H9 (cell line): ENCODE measurements around the gene IFNL2. TPM values are rescaled to one million over a fixed set of nuclear protein-coding genes. Genes with fewer than 3 reads are reported as not detected.

Experiments used
- DNase-seq: peaks from one replicate; pipeline ENCODE4 v3.0.0-alpha.2; 2017
- H2AFZ ChIP-seq: one replicate; pipeline ENCODE4 v1.6.1; 2013; ENCODE audit warnings: mild to moderate bottlenecking, low read length, control low read depth, moderate library complexity
- H2AK5ac ChIP-seq: 2 replicates; pipeline ENCODE4 v1.6.1; 2013; ENCODE audit warnings: low read length, control low read depth, mixed read lengths; ENCODE audit not compliant: insufficient read length
- H2BK120ac ChIP-seq: one replicate; pipeline ENCODE4 v1.6.1; 2013; ENCODE audit warnings: low read depth, mild to moderate bottlenecking, low read length, control low read depth, inconsistent platforms; ENCODE audit not compliant: poor library complexity, severe bottlenecking
- H2BK12ac ChIP-seq: 2 replicates; pipeline ENCODE4 v1.6.1; 2013; ENCODE audit warnings: low read length, control low read depth, mixed read lengths, low read depth; ENCODE audit not compliant: insufficient read length
- H2BK15ac ChIP-seq: 2 replicates; pipeline ENCODE4 v1.6.1; 2013; ENCODE audit warnings: low read depth, low read length, control low read depth
- H2BK20ac ChIP-seq: one replicate; pipeline ENCODE4 v1.6.1; 2013; ENCODE audit warnings: low read depth, mild to moderate bottlenecking, low read length, control low read depth, inconsistent platforms; ENCODE audit not compliant: poor library complexity, severe bottlenecking
- H2BK5ac ChIP-seq: 2 replicates; pipeline ENCODE4 v1.6.1; 2013; ENCODE audit warnings: low read length, control low read depth, mixed read lengths; ENCODE audit not compliant: insufficient read length
- H3K14ac ChIP-seq: 2 replicates; pipeline ENCODE4 v1.6.1; 2013; ENCODE audit warnings: low read length, control low read depth; ENCODE audit not compliant: insufficient read depth
- H3K18ac ChIP-seq: 2 replicates; pipeline ENCODE4 v1.6.1; 2013; ENCODE audit warnings: low read depth, mild to moderate bottlenecking, mixed read lengths, low read length, control low read depth; ENCODE audit not compliant: insufficient read length
- H3K23ac ChIP-seq: 2 replicates; pipeline ENCODE4 v1.6.1; 2013; ENCODE audit warnings: low read length, control low read depth, mixed read lengths, low read depth; ENCODE audit not compliant: insufficient read length
- H3K23me2 ChIP-seq: 2 replicates; pipeline ENCODE4 v1.6.1; 2013; ENCODE audit warnings: low read depth, mild to moderate bottlenecking, mixed read lengths, low read length, control low read depth; ENCODE audit not compliant: insufficient read length, poor library complexity, severe bottlenecking
- H3K27ac ChIP-seq: 2 replicates; pipeline ENCODE4 v1.5.1; 2013; ENCODE audit warnings: low read length, control low read depth, mixed read lengths, low read depth; ENCODE audit not compliant: insufficient read length
- H3K27me3 ChIP-seq: 2 replicates; pipeline ENCODE4 v1.6.1; 2013; ENCODE audit warnings: low read length, control low read depth, inconsistent platforms; ENCODE audit not compliant: insufficient read depth
- H3K4ac ChIP-seq: 2 replicates; pipeline ENCODE4 v1.6.1; 2013; ENCODE audit warnings: low read depth, mild to moderate bottlenecking, control low read depth, inconsistent platforms, low read length, moderate library complexity
- H3K4me1 ChIP-seq: 2 replicates; pipeline ENCODE4 v1.6.1; 2013; ENCODE audit warnings: low read length, control low read depth, inconsistent platforms; ENCODE audit not compliant: insufficient read depth
- H3K4me2 ChIP-seq: 2 replicates; pipeline ENCODE4 v1.6.1; 2013; ENCODE audit warnings: low read length, control low read depth, mixed read lengths; ENCODE audit not compliant: insufficient read length, insufficient read depth
- H3K56ac ChIP-seq: 2 replicates; pipeline ENCODE4 v1.6.1; 2013; ENCODE audit warnings: low read depth, mild to moderate bottlenecking, mixed read lengths, low read length, control low read depth; ENCODE audit not compliant: insufficient read length
- H3K79me1 ChIP-seq: 2 replicates; pipeline ENCODE4 v1.6.1; 2013; ENCODE audit warnings: low read depth, mild to moderate bottlenecking, moderate library complexity, low read length, control low read depth, inconsistent platforms; ENCODE audit not compliant: insufficient read depth, poor library complexity, severe bottlenecking
- H3K79me2 ChIP-seq: 2 replicates; pipeline ENCODE4 v1.6.1; 2013; ENCODE audit warnings: low read length, control low read depth, inconsistent platforms; ENCODE audit not compliant: insufficient read depth
- H3K9ac ChIP-seq: 2 replicates; pipeline ENCODE4 v1.6.1; 2013; ENCODE audit warnings: low read length, control low read depth, mixed read lengths; ENCODE audit not compliant: insufficient read length; ENCODE audit errors: extremely low read depth
- H3K9me3 ChIP-seq: one replicate; pipeline ENCODE4 v1.6.1; 2013; ENCODE audit warnings: low read depth, low read length, inconsistent platforms; ENCODE audit not compliant: control insufficient read depth
- H3T11ph ChIP-seq: one replicate; pipeline ENCODE4 v1.6.1; 2013; ENCODE audit warnings: mild to moderate bottlenecking, low read length, control low read depth, inconsistent platforms
- H4K20me1 ChIP-seq: one replicate; pipeline ENCODE4 v1.6.1; 2013; ENCODE audit not compliant: control insufficient read depth, insufficient read length, insufficient read depth
- H4K5ac ChIP-seq: 2 replicates; pipeline ENCODE4 v1.6.1; 2013; ENCODE audit warnings: low read depth, mild to moderate bottlenecking, mixed read lengths, low read length, control low read depth; ENCODE audit not compliant: insufficient read length
- H4K8ac ChIP-seq: replicated peaks from 2 replicates; pipeline ENCODE4 v1.6.1; 2013; ENCODE audit warnings: low read length, control low read depth, mixed read lengths, low read depth; ENCODE audit not compliant: insufficient read length
- H4K91ac ChIP-seq: 2 replicates; pipeline ENCODE4 v1.6.1; 2013; ENCODE audit warnings: low read depth, mild to moderate bottlenecking, moderate library complexity, mixed read lengths, low read length, control low read depth; ENCODE audit not compliant: insufficient read length
- H3K27ac Mint-ChIP-seq, 3 experiments: 2 replicates in 2 of 3; 3 replicates in 1 of 3; pipeline ENCODE4 v1.8.0; 2020 to 2021; ENCODE audit warnings: mixed read lengths in 3 of 3, mild to moderate bottlenecking in 1 of 3, moderate library complexity in 1 of 3
- H3K27me3 Mint-ChIP-seq: 2 replicates; pipeline ENCODE4 v1.8.0; 2021; ENCODE audit warnings: low read depth, mild to moderate bottlenecking, moderate library complexity, mixed read lengths
- H3K36me3 Mint-ChIP-seq, 3 experiments: 2 replicates in 2 of 3; 3 replicates in 1 of 3; pipeline ENCODE4 v1.8.0; 2020 to 2021; ENCODE audit warnings: low read depth in 3 of 3, mixed read lengths in 3 of 3; ENCODE audit not compliant: insufficient read depth in 1 of 3
- H3K4me1 Mint-ChIP-seq, 2 experiments: 2 replicates each; pipeline ENCODE4 v1.8.0; 2020; ENCODE audit warnings: mixed read lengths in 2 of 2
- H3K4me3 Mint-ChIP-seq, 2 experiments: 2 replicates in 1 of 2; 3 replicates in 1 of 2; pipeline ENCODE4 v1.8.0; 2020 to 2021; ENCODE audit warnings: mild to moderate bottlenecking in 2 of 2, mixed read lengths in 2 of 2, moderate library complexity in 1 of 2
- H3K9me3 Mint-ChIP-seq, 2 experiments: 2 replicates in 1 of 2; 3 replicates in 1 of 2; pipeline ENCODE4 v1.8.0; 2020; ENCODE audit warnings: mild to moderate bottlenecking in 2 of 2, mixed read lengths in 2 of 2, moderate library complexity in 1 of 2
- CTCF ChIP-seq: fragments of 200-600 bp; sonication (generic); conservative IDR thresholded peaks from 3 replicates; pipeline ENCODE4 v1.8.0; 2021; ENCODE audit warnings: antibody characterized with exemption, mild to moderate bottlenecking
- WGBS: extraction: QIAGEN DNeasy Blood & Tissue Kit; methylation state at CpG from one replicate; pipeline ENCODE4 v1.1.7; 2013; ENCODE audit warnings: missing lambda C conversion rate, low lambda C conversion rate, mixed read lengths; ENCODE audit not compliant: insufficient read length; ENCODE audit errors: extremely low coverage; 5-methylcytosine and 5-hydroxymethylcytosine counted together
- total RNA-seq: library from RNA; stranded (reverse); gene quantifications from 2 replicates; pipeline ENCODE4 v1.2.1, GENCODE V29; 2021

The IFNL2 gene
- total RNA-seq, 1 experiment from 2014 or later: not detected

- no peaks in the 10 kb centered on the region for H3K79me2 ChIP-seq
- H3K18ac ChIP-seq: no peak overlapping the region
- H2AFZ ChIP-seq: no peak overlapping the region
- H2BK120ac ChIP-seq: no peak overlapping the region
- no peaks in the 10 kb centered on the region for H3K9me3 ChIP-seq
- no peak overlapping the region for H4K8ac ChIP-seq
- no peaks in the 10 kb centered on the region for H3K23me2 ChIP-seq
- H2BK20ac ChIP-seq: no peak overlapping the region
- no peak overlapping the region for H2BK12ac ChIP-seq
- H3K4me3 Mint-ChIP-seq: no peak overlapping the region
- H3K4me1 ChIP-seq: no peaks in the 10 kb centered on the region
- H4K91ac ChIP-seq: no peak overlapping the region
- no peak overlapping the region for H3K4me2 ChIP-seq
- peaks cover 79% of the 10 kb centered on the region for H3K27me3 Mint-ChIP-seq
- no peak overlapping the region for H2AK5ac ChIP-seq
- no CpG with 5 or more reads among the region's 4 CpGs for WGBS
- no peak overlapping the region for H3K23ac ChIP-seq
- H3K27ac ChIP-seq: no peak overlapping the region
- no peak overlapping the region for H3K9ac ChIP-seq
- no peaks in the 10 kb centered on the region; a peak in 1 of 7 replicates for H3K36me3 Mint-ChIP-seq
- no peak overlapping the region for H2BK5ac ChIP-seq
- no peaks in the 10 kb centered on the region for H4K20me1 ChIP-seq
- TF ChIP-seq CTCF: no peak
- H3K9me3 Mint-ChIP-seq: peaks cover under 1 to 2% of the 10 kb centered on the region in 2 experiments; a peak in 2 of 5 replicates
- no peak overlapping the region for H3T11ph ChIP-seq
- H3K27ac Mint-ChIP-seq: no peak overlapping the region
- no peak overlapping the region for H3K56ac ChIP-seq
- H3K79me1 ChIP-seq: no peaks in the 10 kb centered on the region
- no peak overlapping the region for H3K14ac ChIP-seq
- peaks cover under 1% of the 10 kb centered on the region; the same call in 1 of the 2 replicates for H3K27me3 ChIP-seq
- peaks cover 0 to 5% of the 10 kb centered on the region in 2 experiments; a peak in 2 of 4 replicates for H3K4me1 Mint-ChIP-seq
- H2BK15ac ChIP-seq: no peak overlapping the region
- no peak overlapping the region for H4K5ac ChIP-seq
- no peak for DNase-seq
- no peak overlapping the region for H3K4ac ChIP-seq
These were observed 11.0 kb upstream of the IFNL2 start for GRCh38 chr19:39257227-39257626.
